GM19452 (cell line): Measurements from ENCODE around the gene MINDY1.

Source experiments
- ATAC-seq: cut with Tn5 transposase; IDR thresholded peaks from one replicate; pipeline ENCODE4 v1.9.1; 2021; ENCODE audit not compliant: unreplicated experiment

The MINDY1 gene

GRCh38 chr1:151006327-151007052 is at the start of gene MINDY1:
Gene MINDY1 (minus strand): TSS chr1:151006902. CDS start chr1:151002617, 4,285 bp downstream.
- ATAC-seq: no peak

GRCh38 chr1:151056149-151056548 is 49.4 kb upstream of the MINDY1 start:
- no peak for ATAC-seq

- no peak for ATAC-seq
Measured at GRCh38 chr1:151055581-151055980, 48.9 kb upstream of the MINDY1 start.

- no peak for ATAC-seq
Measured at GRCh38 chr1:151054971-151055547, 48.4 kb upstream of the MINDY1 start.

GRCh38 chr1:151051356-151052009 is 44.8 kb upstream of the MINDY1 start:
- ATAC-seq: no peak

GRCh38 chr1:151050051-151050688 is 43.5 kb upstream of the MINDY1 start:
- no peak for ATAC-seq

- no peak for ATAC-seq
Measured at GRCh38 chr1:151049458-151049857, 42.8 kb upstream of the MINDY1 start.

- ATAC-seq: no peak
Measured at GRCh38 chr1:151048645-151049032, 41.9 kb upstream of the MINDY1 start.

GRCh38 chr1:151047925-151048644 is 41.4 kb upstream of the MINDY1 start:
- no peak for ATAC-seq

- ATAC-seq: no peak
Measured at GRCh38 chr1:151047591-151047924, 40.9 kb upstream of the MINDY1 start, which contains the start of gene C1orf56. Gene C1orf56 (plus strand): TSS chr1:151047751. CDS start chr1:151047848, 97 bp downstream.

GRCh38 chr1:151043163-151043562 is 36.5 kb upstream of the MINDY1 start:
- ATAC-seq: no peak

- no peak for ATAC-seq
Measured at GRCh38 chr1:151039521-151039920, 32.8 kb upstream of the MINDY1 start.

GRCh38 chr1:151037032-151037431 is 30.3 kb upstream of the MINDY1 start:
- ATAC-seq: no peak

- ATAC-seq: no peak
Measured at GRCh38 chr1:151036356-151036755, 29.7 kb upstream of the MINDY1 start, which contains the start of gene BNIPL. Gene BNIPL (plus strand): TSS chr1:151036586. CDS start chr1:151036726, 140 bp downstream.

- no peak for ATAC-seq
Measured at GRCh38 chr1:151035167-151035566, 28.5 kb upstream of the MINDY1 start.

GRCh38 chr1:151032164-151032563 is 25.5 kb upstream of the MINDY1 start:
- ATAC-seq: no peak

- no peak for ATAC-seq
Measured at GRCh38 chr1:151026460-151026859, 19.8 kb upstream of the MINDY1 start.

- no peak for ATAC-seq
Measured at GRCh38 chr1:151024540-151025146, 17.9 kb upstream of the MINDY1 start.

GRCh38 chr1:151013518-151013917 is 6.8 kb upstream of the MINDY1 start:
- ATAC-seq: no peak

GRCh38 chr1:151012684-151013471 is 6.2 kb upstream of the MINDY1 start:
- ATAC-seq: no peak
